ENCODE measurements around the gene CCDC92.

DNA sequence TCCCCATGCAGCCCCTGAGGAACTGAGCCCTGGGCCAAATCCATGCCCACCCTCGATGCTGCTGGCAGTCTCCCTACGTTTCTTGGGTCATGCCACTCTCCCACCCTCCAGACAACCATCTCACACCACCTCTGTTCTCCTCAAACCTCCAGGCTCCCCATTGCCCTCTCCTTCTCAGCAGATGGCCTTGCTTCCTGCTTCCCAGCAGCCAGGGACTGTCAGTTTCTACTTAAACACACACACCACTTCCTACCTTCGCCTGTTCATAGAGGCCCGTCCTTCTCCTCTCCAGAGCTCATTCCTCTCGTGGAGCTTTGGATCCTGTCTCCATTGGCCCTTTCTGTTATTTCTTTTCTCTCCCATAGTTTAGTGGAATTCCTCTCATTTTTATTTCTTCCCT, 27.5 kb upstream of the CCDC92 start:
- TF ChIP-seq EZH2 (IDR thresholded peaks at IDR 0.05; ENCODE audit: insufficient read depth, low read length) (no peak), CTCF (IDR thresholded peaks at IDR 0.05; ENCODE audit: insufficient read depth, low read depth, low read length) (no peak)

Data from astrocyte (in vitro differentiated cells and primary cell).